GM23338 (cell line): ENCODE data around the gene CMPK1. TPM values are rescaled to one million over a fixed set of nuclear protein-coding genes. Genes with fewer than 3 reads are reported as not detected.

ENCODE experiments used
- ATAC-seq: fragments of 200-7000 bp; cut with Tn5 transposase; 3 replicates; pipeline ENCODE4 v1.9.1; 2020
- DNase-seq: peaks from one replicate; pipeline ENCODE4 v3.0.0-alpha.2; 2015; ENCODE audit warnings: low spot score
- H2AFZ ChIP-seq: fragments of 200-600 bp; sonication (generic); 2 replicates; pipeline ENCODE4 v1.8.0; 2016; ENCODE audit warnings: antibody characterized with exemption, mild to moderate bottlenecking, moderate library complexity
- H3F3A ChIP-seq: fragments of 200-600 bp; sonication (generic); replicated peaks from 2 replicates; pipeline ENCODE4 v1.8.0; 2017; ENCODE audit warnings: antibody characterized with exemption, mixed run types, low read depth
- H3K27ac ChIP-seq: fragments of 200-600 bp; sonication (generic); 2 replicates; pipeline ENCODE4 v1.6.1; 2016; ENCODE audit warnings: low read depth
- H3K27me3 ChIP-seq: fragments of 200-600 bp; sonication (generic); 2 replicates; pipeline ENCODE4 v1.8.0; 2016; ENCODE audit warnings: mild to moderate bottlenecking, mixed run types, moderate library complexity; ENCODE audit not compliant: insufficient read depth
- H3K36me3 ChIP-seq: fragments of 200-600 bp; sonication (generic); 2 replicates; pipeline ENCODE4 v1.8.0; 2016; ENCODE audit warnings: mild to moderate bottlenecking; ENCODE audit not compliant: insufficient read depth
- H3K4me1 ChIP-seq: fragments of 200-600 bp; sonication (generic); 2 replicates; pipeline ENCODE4 v1.8.0; 2016; ENCODE audit warnings: mild to moderate bottlenecking, moderate library complexity; ENCODE audit not compliant: insufficient read depth
- H3K4me2 ChIP-seq: fragments of 200-600 bp; sonication (generic); 2 replicates; pipeline ENCODE4 v1.7.1; 2017; ENCODE audit warnings: mixed run types
- H3K4me3 ChIP-seq: fragments of 200-600 bp; sonication (generic); 2 replicates; pipeline ENCODE4 v1.6.1; 2016; ENCODE audit warnings: mixed run types
- H3K79me2 ChIP-seq: fragments of 200-600 bp; sonication (generic); replicated peaks from 2 replicates; pipeline ENCODE4 v1.8.0; 2017; ENCODE audit warnings: mild to moderate bottlenecking; ENCODE audit not compliant: insufficient read depth
- H3K9me2 ChIP-seq: fragments of 200-600 bp; sonication (generic); 2 replicates; pipeline ENCODE4 v1.8.0; 2017; ENCODE audit not compliant: insufficient read depth
- H4K20me1 ChIP-seq: fragments of 200-600 bp; sonication (generic); replicated peaks from 2 replicates; pipeline ENCODE4 v1.8.0; 2017; ENCODE audit warnings: mild to moderate bottlenecking; ENCODE audit not compliant: insufficient read depth
- H3K27ac Mint-ChIP-seq: 2 replicates; pipeline ENCODE4 v1.8.0; 2020; ENCODE audit warnings: inconsistent platforms, mild to moderate bottlenecking, moderate library complexity, mixed read lengths
- H3K27me3 Mint-ChIP-seq: 3 replicates; pipeline ENCODE4 v1.8.0; 2022; ENCODE audit warnings: low read depth, mild to moderate bottlenecking, moderate library complexity, mixed read lengths, inconsistent platforms; ENCODE audit not compliant: insufficient read depth, poor library complexity
- H3K36me3 Mint-ChIP-seq: 3 replicates; pipeline ENCODE4 v1.8.0; 2021; ENCODE audit warnings: low read depth, mild to moderate bottlenecking, inconsistent platforms, moderate library complexity, mixed read lengths
- H3K4me1 Mint-ChIP-seq: 3 replicates; pipeline ENCODE4 v1.8.0; 2020; ENCODE audit warnings: mild to moderate bottlenecking, inconsistent platforms, mixed read lengths
- H3K4me3 Mint-ChIP-seq: 3 replicates; pipeline ENCODE4 v1.8.0; 2021; ENCODE audit warnings: moderate library complexity, mild to moderate bottlenecking, inconsistent platforms, mixed read lengths
- H3K9me3 Mint-ChIP-seq: 3 replicates; pipeline ENCODE4 v1.8.0; 2020; ENCODE audit warnings: moderate library complexity, mild to moderate bottlenecking, inconsistent platforms, mixed read lengths
- CREB1 ChIP-seq: fragments of 250-450 bp; sonication (Bioruptor Pico); IDR thresholded peaks from 2 replicates; pipeline ENCODE4 v1.5.0; 2020; ENCODE audit warnings: low read depth, mild to moderate bottlenecking, moderate library complexity
- EZH2 ChIP-seq: fragments of 200-600 bp; sonication (generic); IDR thresholded peaks from one replicate; pipeline ENCODE4 v1.8.0; 2017; ENCODE audit warnings: antibody characterized with exemption, mild to moderate bottlenecking, low read depth; ENCODE audit not compliant: unreplicated experiment
- EZH2phosphoT487 ChIP-seq: fragments of 200-600 bp; sonication (generic); IDR thresholded peaks from one replicate; pipeline ENCODE4 v1.8.1; 2018; ENCODE audit warnings: antibody characterized with exemption; ENCODE audit not compliant: unreplicated experiment
- JUNB ChIP-seq: IDR thresholded peaks from one replicate; pipeline ENCODE4 v1.6.1; 2016; ENCODE audit warnings: antibody characterized with exemption; ENCODE audit not compliant: unreplicated experiment
- REST ChIP-seq: IDR thresholded peaks from one replicate; pipeline ENCODE4 v1.6.1; 2018; ENCODE audit warnings: antibody characterized with exemption; ENCODE audit not compliant: unreplicated experiment
- STAT1 ChIP-seq: IDR thresholded peaks from one replicate; pipeline ENCODE4 v1.6.1; 2016; ENCODE audit warnings: antibody characterized with exemption; ENCODE audit not compliant: unreplicated experiment
- ZNF331 ChIP-seq: fragments of 250-450 bp; sonication (Bioruptor Pico); IDR thresholded peaks from 2 replicates; pipeline ENCODE4 v1.5.0; 2020; ENCODE audit warnings: low read depth, mild to moderate bottlenecking, moderate library complexity
- ZNF462 ChIP-seq: fragments of 250-450 bp; sonication (Bioruptor Pico); IDR thresholded peaks from 2 replicates; pipeline ENCODE4 v1.5.0; 2020; ENCODE audit warnings: mild to moderate bottlenecking, moderate library complexity
- polyA plus RNA-seq: library from polyadenylated mRNA; unstranded; fragments of >200 nt; fragmentation: Nextera tagmentation; extraction: Ambion mirVana; gene quantifications from 2 replicates; pipeline ENCODE4 v1.2.1, GENCODE V29; 2016
- total RNA-seq: library from RNA; depleted of rRNA; stranded (reverse); fragments of >200 nt; shearing (Covaris generic); gene quantifications from 2 replicates; pipeline ENCODE4 v1.2.3, GENCODE V29; 2014

Gene CMPK1
- total and polyA plus RNA-seq, 2 experiments from 2014 or later = 22.8 to 28.6 TPM

GRCh38 chr1:47411436-47411835, 77.8 kb downstream of the CMPK1 start:
- no peaks in the 10 kb centered on the region for H3F3A ChIP-seq
- H3K4me3 ChIP-seq = no peak overlapping the region
- Mint-ChIP-seq H3K36me3 (no peaks in the 10 kb centered on the region), H3K27me3 (peaks cover 27% of the 10 kb centered on the region), H3K9me3 (no peaks in the 10 kb centered on the region; the same call in 2 of the 3 replicates), H3K4me1 (peaks cover 7% of the 10 kb centered on the region; the same call in 2 of the 3 replicates), H3K4me3 (no peak overlapping the region), H3K27ac (no peak overlapping the region)
- no peak for DNase-seq
- H3K9me2 ChIP-seq = no peaks in the 10 kb centered on the region
- TF ChIP-seq CREB1 (CRISPR knock-in tag) (no peak), EZH2phosphoT487 (no peak), STAT1 (no peak), ZNF331 (CRISPR knock-in tag) (no peak), EZH2 (no peak), ZNF462 (CRISPR knock-in tag) (no peak), JUNB (no peak), REST (no peak)
- H3K27ac ChIP-seq = no peak overlapping the region
- H4K20me1 ChIP-seq = no peaks in the 10 kb centered on the region
- H3K27me3 ChIP-seq = peaks cover 38% of the 10 kb centered on the region
- no peaks in the 10 kb centered on the region for H3K79me2 ChIP-seq
- H3K4me1 ChIP-seq = no peaks in the 10 kb centered on the region
- H3K4me2 ChIP-seq = no peak overlapping the region
- H3K36me3 ChIP-seq = no peaks in the 10 kb centered on the region
- no peak for ATAC-seq
- no peak overlapping the region for H2AFZ ChIP-seq
